Measurements from ENCODE around the gene TAS2R50.

The TAS2R50 gene

GRCh38 chr12:10943167-10943566 lies 43.5 kb downstream of the TAS2R50 start:
- DNase-seq: no peak

DNA sequence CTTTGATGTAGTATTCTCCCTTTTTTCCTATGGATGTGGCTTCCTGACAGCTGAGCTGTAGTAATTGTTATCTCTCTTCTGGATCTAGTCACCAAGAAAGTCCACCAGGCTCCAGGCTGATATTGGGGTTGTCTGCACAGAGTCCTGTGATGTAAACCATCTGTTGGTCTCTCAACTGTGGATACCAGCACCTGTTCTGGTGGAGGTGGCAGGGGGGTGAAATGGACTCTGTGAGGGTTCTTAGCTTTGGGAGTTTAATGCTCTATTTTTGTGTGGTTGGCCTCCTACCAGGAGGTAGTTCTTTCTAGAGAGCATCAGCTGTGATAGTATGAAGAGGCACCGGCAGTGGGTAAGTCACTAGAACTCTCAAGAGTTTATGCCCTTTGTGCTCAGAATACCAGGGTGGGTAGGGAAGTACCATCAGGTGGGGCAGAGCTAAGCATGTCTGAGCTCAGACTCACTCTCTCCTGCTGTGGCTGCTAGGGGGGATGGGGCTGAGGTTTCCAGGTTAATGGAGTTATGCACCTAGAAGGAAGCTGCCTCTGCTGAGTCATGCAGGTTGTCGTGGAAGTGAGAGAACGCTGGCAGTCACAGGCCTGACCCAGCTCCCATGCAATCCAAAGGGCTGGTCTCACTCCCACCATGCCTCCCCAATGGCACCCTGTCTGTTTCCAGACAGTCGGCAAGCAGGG lies 44.6 kb downstream of the TAS2R50 start:
- DNase-seq: no peak

DNA sequence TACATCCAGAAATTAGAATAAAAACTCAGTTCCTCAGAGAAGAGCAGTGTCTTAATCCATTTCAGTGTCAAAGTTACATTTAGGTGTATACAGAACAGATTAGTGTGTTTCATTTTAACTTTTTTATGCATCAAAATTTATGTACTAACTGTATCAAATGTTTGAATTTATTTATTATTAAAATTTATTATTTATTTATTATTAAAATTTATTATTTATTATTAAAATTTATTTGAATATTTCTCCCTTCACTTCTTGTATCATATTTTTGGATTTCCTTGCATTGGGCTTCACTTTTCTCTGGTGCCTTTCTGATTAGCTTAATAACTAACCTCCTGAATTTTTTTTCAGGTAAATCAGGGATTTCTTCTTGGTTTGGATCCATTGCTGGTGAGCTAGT lies 45.3 kb downstream of the TAS2R50 start:
- DNase-seq: no peak

DNA sequence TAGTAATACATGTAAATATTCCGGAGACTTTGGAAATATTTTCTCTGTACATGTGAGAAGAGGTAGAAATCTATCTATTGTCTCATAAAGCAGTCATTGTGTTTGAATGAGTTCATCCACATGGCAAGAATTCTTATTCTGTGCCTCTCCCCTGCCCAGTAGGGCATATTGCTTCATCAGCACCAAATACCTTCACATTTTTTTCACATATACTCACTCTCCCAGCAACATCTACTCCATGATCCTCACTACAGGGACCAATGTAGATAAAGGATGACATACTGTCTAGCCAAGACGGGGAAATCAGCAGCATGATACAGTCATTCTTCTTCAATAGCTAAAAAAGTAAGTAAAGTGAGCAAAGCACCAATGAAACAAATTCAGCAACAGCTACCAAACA lies 46.3 kb downstream of the TAS2R50 start:
- no peak for DNase-seq

DNA sequence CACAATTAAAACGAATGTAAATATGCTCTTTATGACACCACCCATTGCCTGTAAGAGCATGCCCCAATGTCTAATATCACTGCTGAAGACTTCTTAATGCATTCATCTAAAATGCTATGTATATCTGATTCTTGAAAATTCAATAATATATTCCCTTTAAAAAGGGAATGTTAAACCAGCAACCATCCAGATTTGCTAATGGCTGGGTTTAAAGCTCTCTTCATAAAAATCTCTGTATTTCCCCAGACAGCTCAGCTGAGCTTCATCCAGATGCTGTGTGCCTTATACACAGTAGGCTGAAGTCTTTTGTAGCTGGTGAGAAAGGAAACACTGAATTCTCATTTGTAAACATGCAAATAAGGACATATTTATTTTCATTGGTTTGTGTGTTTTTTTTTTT lies 47.5 kb downstream of the TAS2R50 start, which contains the start of gene TAS2R14:
Gene TAS2R14, minus strand, starts transcription at position 101 of the 400 bp plus-strand sequence. Its CDS starts 56 bp downstream, at position 45.
- no peak for DNase-seq

- no peak for DNase-seq
These were observed 50.2 kb downstream of the TAS2R50 start for GRCh38 chr12:10936506-10936905.

Measured in CD4-positive, alpha-beta T cell treated with Interleukin-17A for 4 hours (primary cell).